Brain microvascular endothelial cell (primary cell): ENCODE data around the gene FAM83B.
"Not testable (repeated sequence)": the region's sequence is repeated elsewhere in the genome, so short reads cannot be mapped to it uniquely, and the experiment has no call there.

Experiments used
- DNase-seq: peaks from one replicate; pipeline ENCODE4 v3.0.0-alpha.2; 2020
- H3K27ac ChIP-seq: fragments of 250-450 bp; sonication (Bioruptor Pico); 2 replicates; pipeline ENCODE4 v1.5.1; 2020; ENCODE audit warnings: mild to moderate bottlenecking, moderate library complexity
- H3K27me3 ChIP-seq: fragments of 250-450 bp; sonication (Bioruptor Pico); replicated peaks from 2 replicates; pipeline ENCODE4 v1.5.1; 2020; ENCODE audit warnings: mild to moderate bottlenecking
- H3K36me3 ChIP-seq: fragments of 250-450 bp; sonication (Bioruptor Pico); replicated peaks from 2 replicates; pipeline ENCODE4 v1.5.1; 2020; ENCODE audit warnings: mild to moderate bottlenecking
- H3K4me3 ChIP-seq: 2 replicates; pipeline ENCODE4 v1.5.1; 2011; ENCODE audit warnings: low read depth, mild to moderate bottlenecking, control low read depth, low read length, moderate library complexity
- in situ Hi-C: cut with HindIII; loops from 2 replicates; pipeline ENCODE4 v1.10.0; 2017; ENCODE audit warnings: low sequenced_read_pairs, low pct_ligation_motif_present
- TF ChIP-seq, protein P1 (sequence below): IDR thresholded peaks from 2 replicates; pipeline ENCODE4 v1.5.1; 2011; ENCODE audit warnings: low read depth, mild to moderate bottlenecking, moderate library complexity, low read length, control low read depth, inconsistent platforms; ENCODE audit errors: missing control alignments

Gene FAM83B, protein sequence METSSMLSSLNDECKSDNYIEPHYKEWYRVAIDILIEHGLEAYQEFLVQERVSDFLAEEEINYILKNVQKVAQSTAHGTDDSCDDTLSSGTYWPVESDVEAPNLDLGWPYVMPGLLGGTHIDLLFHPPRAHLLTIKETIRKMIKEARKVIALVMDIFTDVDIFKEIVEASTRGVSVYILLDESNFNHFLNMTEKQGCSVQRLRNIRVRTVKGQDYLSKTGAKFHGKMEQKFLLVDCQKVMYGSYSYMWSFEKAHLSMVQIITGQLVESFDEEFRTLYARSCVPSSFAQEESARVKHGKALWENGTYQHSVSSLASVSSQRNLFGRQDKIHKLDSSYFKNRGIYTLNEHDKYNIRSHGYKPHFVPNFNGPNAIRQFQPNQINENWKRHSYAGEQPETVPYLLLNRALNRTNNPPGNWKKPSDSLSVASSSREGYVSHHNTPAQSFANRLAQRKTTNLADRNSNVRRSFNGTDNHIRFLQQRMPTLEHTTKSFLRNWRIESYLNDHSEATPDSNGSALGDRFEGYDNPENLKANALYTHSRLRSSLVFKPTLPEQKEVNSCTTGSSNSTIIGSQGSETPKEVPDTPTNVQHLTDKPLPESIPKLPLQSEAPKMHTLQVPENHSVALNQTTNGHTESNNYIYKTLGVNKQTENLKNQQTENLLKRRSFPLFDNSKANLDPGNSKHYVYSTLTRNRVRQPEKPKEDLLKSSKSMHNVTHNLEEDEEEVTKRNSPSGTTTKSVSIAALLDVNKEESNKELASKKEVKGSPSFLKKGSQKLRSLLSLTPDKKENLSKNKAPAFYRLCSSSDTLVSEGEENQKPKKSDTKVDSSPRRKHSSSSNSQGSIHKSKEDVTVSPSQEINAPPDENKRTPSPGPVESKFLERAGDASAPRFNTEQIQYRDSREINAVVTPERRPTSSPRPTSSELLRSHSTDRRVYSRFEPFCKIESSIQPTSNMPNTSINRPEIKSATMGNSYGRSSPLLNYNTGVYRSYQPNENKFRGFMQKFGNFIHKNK

DNA sequence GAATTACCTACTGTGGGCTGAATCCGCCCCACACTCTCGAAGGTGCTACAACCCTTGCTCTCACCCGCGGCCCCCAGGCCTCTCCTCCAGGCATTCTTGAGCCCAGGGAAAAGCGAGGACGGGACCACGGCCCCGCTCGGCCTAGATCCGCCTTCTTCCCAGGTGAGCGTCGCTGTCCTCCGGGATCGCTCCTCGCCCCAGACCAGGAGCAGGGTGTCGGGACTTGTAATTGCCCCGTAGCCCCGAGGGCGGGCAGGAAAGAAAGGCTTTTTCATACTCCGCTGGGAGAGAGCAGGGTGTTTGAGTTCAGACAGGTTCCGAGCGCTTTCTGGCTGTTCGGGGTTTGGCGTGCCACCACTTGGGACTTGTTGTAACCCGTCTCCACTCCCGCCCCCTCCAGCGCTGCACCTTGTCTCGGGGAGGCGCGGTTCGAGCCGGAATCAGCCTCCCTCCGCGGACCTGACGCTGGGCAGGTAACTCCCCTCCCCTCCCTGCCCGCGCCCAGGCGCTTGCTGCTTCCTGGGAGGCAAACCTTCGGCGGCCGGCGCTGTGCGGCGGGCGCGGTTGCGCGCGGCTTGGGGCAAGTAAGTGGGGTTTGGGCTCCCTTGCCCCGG lies at the start of gene FAM83B:
TSS of gene FAM83B (plus strand) at position 529 of the 614 bp plus-strand sequence. CDS start 23,476 bp downstream, outside the sequence.
- Histone ChIP-seq H3K27ac (no peak within 1 kb of the TSS), H3K4me3 (peak within 1 kb of the TSS; percentile 49), H3K36me3 (no peaks in the 10 kb centered on the region), H3K27me3 (peaks cover 10% of the 10 kb centered on the region)
- no peak for DNase-seq
- in situ Hi-C loops: no loop called here
- TF ChIP-seq, protein P1, sequence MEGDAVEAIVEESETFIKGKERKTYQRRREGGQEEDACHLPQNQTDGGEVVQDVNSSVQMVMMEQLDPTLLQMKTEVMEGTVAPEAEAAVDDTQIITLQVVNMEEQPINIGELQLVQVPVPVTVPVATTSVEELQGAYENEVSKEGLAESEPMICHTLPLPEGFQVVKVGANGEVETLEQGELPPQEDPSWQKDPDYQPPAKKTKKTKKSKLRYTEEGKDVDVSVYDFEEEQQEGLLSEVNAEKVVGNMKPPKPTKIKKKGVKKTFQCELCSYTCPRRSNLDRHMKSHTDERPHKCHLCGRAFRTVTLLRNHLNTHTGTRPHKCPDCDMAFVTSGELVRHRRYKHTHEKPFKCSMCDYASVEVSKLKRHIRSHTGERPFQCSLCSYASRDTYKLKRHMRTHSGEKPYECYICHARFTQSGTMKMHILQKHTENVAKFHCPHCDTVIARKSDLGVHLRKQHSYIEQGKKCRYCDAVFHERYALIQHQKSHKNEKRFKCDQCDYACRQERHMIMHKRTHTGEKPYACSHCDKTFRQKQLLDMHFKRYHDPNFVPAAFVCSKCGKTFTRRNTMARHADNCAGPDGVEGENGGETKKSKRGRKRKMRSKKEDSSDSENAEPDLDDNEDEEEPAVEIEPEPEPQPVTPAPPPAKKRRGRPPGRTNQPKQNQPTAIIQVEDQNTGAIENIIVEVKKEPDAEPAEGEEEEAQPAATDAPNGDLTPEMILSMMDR: no peak

DNA sequence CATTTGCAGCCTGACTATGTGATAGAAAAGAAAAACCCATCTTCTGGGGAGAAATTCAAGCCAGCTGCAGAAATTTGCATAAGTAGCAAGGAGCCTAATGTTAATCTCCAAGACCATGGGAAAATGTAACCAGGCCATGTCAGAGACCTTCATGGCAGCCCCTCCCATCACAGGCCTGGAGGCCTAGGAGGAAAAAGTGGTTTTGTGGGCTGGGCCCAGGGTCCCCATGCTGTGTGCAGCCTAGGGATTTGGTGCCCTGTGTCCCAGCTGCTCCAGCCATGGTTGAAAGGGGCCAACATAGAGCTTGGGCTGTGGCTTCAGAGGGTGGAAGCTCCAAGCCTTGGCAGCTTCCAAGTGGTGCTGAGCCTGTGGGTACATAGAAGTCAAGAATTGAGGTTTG lies 49.7 kb upstream of the FAM83B start:
- H3K27me3 ChIP-seq, H3K36me3 ChIP-seq, H3K27ac ChIP-seq, H3K4me3 ChIP-seq, in situ Hi-C loops, DNase-seq: not testable (repeated sequence)

DNA sequence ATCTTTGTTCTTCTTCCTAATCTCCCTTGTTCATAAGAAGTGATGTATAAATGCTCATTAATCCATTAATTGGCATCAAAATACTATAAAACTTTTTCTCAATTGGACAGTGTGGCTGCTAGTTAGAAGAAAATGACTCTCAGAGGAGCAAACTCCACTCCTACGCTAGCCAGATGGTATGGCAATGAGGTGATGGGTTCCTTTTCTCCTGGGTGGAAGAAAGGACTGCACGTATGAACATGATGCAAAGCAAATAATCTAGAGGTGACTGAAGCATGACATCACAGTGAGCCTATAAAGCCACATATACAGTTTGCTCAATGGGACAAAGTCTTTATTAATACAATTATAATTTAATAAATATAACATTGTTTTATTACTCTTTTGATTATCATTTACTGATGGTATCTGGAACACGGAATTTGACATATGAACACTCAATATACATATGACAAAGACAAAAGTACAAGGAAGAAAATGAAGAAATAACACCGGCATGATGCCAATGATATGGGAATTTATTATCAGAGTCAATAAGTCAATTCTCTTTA lies 46.4 kb upstream of the FAM83B start:
- in situ Hi-C loops: no loop called here
- no peak for DNase-seq
- H3K4me3 ChIP-seq: no peak overlapping the region

DNA sequence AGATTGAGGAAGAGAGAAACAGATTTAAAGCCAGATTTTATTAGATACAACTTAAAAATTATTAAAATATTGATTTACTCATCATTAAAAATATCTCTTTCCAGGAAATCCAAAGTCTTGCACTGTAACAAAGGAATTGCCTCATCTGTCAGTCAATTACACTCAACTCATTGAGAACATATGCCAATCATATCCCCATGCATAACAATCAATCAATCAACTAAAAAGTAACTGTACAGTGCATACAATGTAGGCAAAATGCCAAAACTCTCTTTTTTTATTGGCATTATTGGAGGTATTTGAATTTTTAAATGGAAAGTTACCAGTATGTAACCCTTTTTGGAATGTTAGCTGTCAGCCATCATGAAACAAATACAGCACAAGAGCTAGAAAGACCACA lies 45.3 kb upstream of the FAM83B start:
- TF ChIP-seq, protein P1: no peak
- H3K27ac ChIP-seq: no peak overlapping the region
- in situ Hi-C loops: no loop called here

More for the DNA sequence above, 46.4 kb upstream of the FAM83B start:
- H3K27me3 ChIP-seq: no peaks in the 10 kb centered on the region
- TF ChIP-seq, protein P1: no peak
- H3K36me3 ChIP-seq: no peaks in the 10 kb centered on the region
- H3K27ac ChIP-seq: no peak overlapping the region

DNA sequence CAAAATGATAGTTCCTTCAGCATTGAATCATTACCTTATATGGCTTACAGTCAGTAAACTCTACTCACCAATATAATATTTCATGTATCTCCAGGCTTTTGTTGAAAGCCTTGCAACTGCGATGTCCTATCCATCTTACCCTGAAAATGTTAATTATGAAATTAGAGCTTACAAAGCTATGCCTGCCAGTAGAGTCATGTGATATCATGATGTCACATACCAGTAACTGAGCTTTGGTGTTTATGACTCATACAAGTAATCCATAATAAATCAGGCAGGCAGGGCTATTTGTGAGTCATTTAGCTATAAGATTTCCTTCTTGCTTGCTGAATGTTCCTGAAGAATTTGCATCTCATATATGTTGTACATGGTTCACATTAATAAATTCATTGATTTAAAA lies 44.9 kb upstream of the FAM83B start:
- peak; percentile 0 for DNase-seq
- Histone ChIP-seq H3K36me3 (no peaks in the 10 kb centered on the region), H3K27ac (no peak overlapping the region), H3K4me3 (no peak overlapping the region), H3K27me3 (no peaks in the 10 kb centered on the region)
- in situ Hi-C loops: no loop called here
- TF ChIP-seq, protein P1: no peak

More for the DNA sequence above, 45.3 kb upstream of the FAM83B start:
- Histone ChIP-seq H3K4me3 (no peak overlapping the region), H3K36me3 (no peaks in the 10 kb centered on the region), H3K27me3 (no peaks in the 10 kb centered on the region)
- no peak for DNase-seq
